Measurements from ENCODE around the gene LGALS4.
"Not testable (repeated sequence)": the region's sequence is repeated elsewhere in the genome, so short reads cannot be mapped to it uniquely, and the experiment has no call there.

DNA sequence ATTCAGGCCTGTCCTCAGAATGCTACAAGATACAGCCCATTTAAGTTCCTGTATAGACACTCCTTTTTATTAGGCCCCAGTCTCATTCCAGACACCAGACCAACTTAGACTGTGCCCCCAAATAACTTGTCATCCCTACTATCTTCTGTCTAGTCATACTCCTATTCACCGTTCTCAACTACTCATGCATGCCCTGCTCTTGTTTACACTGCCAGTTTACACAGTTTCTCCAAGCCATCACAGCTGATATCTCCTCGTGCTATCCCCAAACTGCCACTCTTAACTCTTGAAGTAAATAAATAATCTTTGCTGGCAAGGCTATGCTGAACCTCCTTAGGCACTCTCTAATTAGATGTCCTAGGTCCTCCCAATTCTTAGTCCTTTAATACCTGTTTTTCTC lies 58.5 kb downstream of the LGALS4 start:
- TF ChIP-seq, protein P1, sequence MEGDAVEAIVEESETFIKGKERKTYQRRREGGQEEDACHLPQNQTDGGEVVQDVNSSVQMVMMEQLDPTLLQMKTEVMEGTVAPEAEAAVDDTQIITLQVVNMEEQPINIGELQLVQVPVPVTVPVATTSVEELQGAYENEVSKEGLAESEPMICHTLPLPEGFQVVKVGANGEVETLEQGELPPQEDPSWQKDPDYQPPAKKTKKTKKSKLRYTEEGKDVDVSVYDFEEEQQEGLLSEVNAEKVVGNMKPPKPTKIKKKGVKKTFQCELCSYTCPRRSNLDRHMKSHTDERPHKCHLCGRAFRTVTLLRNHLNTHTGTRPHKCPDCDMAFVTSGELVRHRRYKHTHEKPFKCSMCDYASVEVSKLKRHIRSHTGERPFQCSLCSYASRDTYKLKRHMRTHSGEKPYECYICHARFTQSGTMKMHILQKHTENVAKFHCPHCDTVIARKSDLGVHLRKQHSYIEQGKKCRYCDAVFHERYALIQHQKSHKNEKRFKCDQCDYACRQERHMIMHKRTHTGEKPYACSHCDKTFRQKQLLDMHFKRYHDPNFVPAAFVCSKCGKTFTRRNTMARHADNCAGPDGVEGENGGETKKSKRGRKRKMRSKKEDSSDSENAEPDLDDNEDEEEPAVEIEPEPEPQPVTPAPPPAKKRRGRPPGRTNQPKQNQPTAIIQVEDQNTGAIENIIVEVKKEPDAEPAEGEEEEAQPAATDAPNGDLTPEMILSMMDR (IDR thresholded peaks at IDR 0.05 in 8 of 11, conservative IDR thresholded peaks at IDR 0.05 in 3 of 11) = not testable (repeated sequence)
- TF ChIP-seq POLR2A (IDR thresholded peaks at IDR 0.05) = not testable (repeated sequence)

Data from spleen (tissue), 7 donors.